Right hindlimb (tissue), 1 donor: Measurements from ENCODE around the gene B4GALT3.

Experiments
- DNase-seq: peaks from one replicate; pipeline ENCODE4 v3.0.0-alpha.2; 2018

Gene B4GALT3

DNA sequence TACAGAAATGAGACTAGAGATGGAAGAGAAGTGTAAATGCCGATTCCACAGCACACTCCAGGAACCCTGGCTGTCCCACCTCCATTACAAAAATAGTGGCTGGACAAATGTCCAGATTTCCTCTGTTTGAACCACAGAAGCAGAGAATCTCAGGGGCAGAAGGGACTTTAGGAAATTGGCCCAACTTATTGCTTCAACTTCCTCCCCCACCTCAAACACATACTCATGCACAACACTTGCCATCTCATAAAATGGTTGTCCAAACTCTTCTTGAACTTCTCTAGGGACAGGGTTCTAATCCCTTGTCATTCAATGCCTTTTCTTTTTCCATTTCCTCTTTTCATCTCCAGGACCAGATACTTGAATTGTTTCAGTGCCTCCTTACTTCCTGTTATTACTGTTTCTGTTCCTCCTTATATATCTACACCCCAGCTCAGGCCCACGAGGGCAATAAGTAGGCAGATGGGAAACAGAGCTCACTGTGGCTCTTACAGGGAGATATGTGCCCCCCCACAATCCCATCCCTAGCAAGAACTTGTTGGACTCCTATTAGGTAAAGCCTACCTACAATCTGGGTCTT lies 8.5 kb upstream of the B4GALT3 start:
- peak; percentile 24 for DNase-seq

DNA sequence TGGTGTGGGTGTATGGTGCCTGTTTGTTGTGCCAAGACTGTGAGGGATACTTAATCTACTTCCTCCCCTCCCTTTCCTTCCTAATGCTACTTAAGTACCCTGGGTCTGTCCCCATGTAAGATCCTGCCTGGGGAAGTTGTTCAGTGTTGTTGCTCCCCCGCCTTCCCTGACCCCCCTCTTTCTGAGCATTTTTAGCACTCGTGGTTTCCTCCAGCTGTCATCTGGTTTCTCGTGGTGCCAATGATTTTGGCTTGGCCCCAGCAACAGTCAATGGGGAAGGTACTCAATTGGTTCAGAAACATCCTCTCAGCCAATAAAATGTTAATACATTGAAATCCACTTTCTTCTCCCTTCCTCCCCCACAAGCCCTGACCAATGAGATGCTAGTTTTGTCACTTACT lies 8.0 kb upstream of the B4GALT3 start:
- DNase-seq = peak; percentile 73

GRCh38 chr1:161182214-161182613 lies 4.9 kb upstream of the B4GALT3 start:
- no peak for DNase-seq

DNA sequence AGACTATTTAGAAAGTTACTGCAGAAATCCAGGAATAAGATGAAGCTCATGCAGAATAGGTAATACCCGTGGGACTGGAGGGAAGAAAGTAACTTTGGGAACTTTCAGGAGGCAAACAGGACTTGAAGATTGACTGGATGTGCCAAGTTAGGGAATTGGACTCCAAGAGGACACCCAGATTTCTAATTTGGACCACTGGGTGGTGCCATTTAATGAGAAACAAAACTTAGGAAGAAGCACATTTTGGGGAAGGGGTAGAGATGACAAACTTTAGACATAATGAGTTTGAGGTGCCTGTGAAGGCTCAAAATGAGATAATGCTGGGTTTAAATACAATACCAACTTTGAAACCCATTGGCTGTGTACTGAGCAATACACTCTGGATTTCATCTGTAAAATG lies 3.3 kb upstream of the B4GALT3 start:
- no peak for DNase-seq

GRCh38 chr1:161179698-161180097 lies 2.4 kb upstream of the B4GALT3 start:
- DNase-seq = no peak

GRCh38 chr1:161177936-161178244 lies 583 bp upstream of the B4GALT3 start:
- DNase-seq = no peak

DNA sequence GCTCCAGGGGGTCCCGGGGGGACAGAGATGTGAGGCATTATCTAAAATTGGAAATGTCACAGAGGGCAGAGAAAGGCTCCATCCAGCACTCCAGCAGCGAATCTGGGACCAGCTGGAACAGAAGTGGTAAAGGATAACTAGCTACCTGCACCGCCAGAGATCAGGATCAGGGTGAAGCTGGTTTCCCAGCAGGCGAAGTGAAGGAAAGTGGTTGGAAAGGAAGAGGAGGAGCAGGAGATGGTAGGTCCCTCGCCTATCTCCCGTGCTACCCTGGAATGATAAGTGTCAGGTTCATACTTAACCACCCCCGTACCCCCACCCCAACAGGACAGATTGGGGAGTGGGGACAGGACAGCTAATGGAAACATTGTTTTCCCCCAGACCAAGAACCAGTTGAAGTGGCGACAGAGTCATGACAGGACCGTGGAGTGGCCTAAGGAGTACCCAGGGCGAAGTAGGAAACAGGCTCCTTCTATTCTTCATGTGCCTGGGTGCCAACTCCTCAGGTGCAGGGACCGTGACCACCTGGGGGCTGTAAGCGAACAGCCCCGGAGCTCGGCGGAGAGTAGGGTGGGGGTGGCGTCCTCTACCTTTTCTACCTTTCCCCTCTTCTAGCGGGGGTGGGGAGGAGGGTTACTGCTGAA lies 717 bp downstream of the B4GALT3 start:
- DNase-seq = no peak

DNA sequence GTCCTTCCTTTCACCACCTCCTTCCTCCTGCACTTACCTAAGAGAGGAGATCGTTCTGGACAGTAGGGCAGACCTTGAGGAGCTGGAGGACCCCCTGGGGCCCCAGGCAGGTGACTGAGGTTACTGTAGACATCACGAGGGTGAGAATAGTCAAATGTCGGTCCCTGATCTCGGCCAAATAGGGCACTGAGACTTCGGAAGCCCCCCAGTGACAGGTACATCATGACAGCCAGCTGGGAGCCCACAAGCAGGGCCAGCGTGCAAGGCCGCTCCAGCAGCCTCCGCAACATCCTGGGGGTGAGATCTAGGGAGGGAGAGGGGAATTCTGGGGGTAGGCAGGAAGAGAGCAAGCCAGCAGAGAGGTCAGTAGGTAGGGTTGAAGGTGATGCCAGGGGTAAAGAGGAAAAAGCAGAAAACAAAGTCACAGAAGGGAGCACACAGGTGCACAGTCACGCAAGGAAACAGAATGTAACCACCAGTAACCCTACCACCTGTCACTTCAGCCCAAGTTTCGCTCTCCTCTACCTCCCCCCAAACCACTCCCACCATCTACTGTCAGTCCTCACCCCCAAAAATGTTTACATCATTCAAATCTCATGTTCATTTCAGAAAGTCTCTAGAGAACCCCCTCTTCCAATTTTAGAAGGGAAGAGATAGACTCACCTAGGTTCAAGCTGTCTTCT lies 1.4 kb downstream of the B4GALT3 start:
- no peak for DNase-seq

GRCh38 chr1:161174911-161175310 lies 2.4 kb downstream of the B4GALT3 start:
- DNase-seq = no peak

DNA sequence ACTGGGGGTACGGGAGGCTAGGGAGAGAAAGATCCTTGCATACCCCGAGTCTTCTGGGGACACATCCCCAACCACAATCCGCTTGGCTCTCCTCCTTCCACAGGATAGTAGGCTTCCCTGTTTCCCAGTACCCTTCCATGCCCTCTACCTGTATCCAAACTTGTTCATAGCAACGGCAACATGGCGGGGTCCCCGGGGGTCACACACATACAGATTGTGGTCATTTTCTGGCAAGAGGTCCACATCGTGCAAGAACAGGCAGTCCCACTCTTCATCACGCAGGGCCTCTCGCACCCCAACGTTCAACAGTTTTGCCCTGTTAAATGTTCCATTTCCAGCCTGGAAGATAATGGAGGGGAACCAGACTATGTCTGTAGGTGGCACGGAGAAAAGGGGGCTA lies 3.6 kb downstream of the B4GALT3 start:
- DNase-seq = no peak

DNA sequence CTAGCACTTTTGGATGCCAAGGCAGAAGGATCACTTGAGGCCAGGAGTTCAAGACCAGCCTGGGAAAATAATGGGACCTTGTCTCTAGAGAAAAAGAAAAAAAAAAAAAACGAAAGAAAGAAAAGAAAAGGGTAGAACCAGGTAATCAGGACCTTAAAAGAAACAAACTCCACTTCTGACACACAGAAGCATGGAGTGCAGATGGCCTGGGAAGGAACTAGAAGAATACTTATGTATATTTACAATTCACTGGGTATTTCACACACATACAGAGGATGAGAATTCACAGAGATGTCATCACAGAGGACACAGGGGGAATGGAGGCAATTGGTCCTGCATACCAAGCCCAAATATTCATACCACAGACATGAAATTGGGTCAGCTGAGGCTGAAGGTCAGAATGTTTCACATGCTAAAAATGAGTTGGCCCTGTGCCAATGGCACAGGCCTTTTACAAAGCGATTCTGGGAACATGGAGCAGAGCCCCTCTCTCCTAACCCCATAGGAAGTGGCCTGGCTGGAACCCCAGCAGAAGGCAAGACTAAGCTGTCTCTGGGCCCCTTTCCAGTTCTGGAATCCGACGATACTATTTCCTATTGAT lies 4.4 kb downstream of the B4GALT3 start:
- peak; percentile 51 for DNase-seq

- DNase-seq = no peak
Measured at GRCh38 chr1:161172349-161172748, 5.0 kb downstream of the B4GALT3 start.

GRCh38 chr1:161171696-161172095 lies 5.6 kb downstream of the B4GALT3 start:
- DNase-seq = no peak

DNA sequence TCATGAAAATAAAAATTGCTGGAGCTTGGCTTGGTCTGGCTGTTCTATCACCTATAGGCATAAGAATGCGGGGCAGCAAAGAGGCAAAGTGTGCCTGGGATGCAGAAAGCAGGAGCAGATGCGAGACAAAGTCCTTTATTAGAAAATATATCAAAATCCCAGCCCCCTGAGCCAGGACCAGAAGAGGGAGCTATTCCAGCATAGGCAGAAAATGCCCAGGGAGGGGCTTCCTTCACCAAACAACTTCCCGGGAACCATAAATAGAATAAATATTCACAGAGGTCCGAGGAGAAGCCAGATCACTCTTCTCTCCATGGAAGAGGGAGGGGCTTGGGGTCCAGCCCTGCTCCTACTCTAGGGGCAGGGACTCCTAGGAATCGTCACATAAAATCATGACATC lies 6.1 kb downstream of the B4GALT3 start:
- no peak for DNase-seq

DNA sequence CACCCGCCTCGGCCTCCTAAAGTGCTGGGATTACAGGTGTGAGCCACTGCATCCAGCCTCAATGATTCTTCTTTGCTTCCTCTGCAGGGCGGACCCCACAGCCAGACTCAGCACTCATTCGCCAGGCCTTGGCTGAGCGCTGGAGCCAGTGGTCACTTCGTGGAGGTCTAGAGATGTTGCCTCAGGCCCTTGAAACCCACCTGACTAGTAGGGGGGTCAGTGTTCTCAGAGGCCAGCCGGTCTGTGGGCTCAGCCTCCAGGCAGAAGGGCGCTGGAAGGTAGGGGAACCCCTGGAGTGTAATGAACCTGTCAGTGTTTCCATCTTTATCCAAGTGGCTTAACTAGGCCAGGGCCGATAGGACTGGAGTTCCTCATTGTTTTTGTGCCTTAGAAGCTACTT lies 8.4 kb downstream of the B4GALT3 start:
- no peak for DNase-seq

DNA sequence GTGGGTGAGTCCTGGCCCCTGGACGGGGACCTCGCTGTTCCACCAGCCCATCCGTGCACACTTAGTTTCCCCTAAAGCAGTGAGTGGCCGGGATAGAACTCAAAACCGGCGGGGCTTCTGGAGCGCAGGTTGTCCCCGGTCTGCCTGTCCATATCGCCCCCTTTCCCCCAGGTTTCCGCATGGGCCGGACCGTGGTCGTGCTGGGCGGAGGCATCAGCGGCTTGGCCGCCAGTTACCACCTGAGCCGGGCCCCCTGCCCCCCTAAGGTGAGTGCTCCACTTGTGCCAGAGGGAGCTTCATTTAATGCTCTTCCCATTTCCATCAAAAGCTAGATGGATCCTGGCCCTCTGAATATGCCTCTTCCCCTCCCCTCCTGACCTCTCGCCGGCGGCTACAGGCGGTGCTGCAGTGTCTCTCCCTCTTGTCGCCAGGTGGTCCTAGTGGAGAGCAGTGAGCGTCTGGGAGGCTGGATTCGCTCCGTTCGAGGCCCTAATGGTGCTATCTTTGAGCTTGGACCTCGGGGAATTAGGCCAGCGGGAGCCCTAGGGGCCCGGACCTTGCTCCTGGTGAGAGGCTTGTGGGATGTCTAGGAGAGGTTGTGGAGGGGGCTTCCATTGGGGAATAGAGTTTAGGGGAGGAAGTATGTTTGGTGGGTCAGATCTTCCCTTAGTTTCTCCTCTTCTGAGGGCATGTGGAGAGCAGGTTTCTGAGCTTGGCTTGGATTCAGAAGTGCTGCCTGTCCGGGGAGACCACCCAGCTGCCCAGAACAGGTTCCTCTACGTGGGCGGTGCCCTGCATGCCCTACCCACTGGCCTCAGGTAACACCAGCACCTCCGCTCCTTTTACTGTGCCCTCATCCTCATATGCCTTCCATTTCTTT lies 10.4 kb downstream of the B4GALT3 start:
- DNase-seq = no peak

DNA sequence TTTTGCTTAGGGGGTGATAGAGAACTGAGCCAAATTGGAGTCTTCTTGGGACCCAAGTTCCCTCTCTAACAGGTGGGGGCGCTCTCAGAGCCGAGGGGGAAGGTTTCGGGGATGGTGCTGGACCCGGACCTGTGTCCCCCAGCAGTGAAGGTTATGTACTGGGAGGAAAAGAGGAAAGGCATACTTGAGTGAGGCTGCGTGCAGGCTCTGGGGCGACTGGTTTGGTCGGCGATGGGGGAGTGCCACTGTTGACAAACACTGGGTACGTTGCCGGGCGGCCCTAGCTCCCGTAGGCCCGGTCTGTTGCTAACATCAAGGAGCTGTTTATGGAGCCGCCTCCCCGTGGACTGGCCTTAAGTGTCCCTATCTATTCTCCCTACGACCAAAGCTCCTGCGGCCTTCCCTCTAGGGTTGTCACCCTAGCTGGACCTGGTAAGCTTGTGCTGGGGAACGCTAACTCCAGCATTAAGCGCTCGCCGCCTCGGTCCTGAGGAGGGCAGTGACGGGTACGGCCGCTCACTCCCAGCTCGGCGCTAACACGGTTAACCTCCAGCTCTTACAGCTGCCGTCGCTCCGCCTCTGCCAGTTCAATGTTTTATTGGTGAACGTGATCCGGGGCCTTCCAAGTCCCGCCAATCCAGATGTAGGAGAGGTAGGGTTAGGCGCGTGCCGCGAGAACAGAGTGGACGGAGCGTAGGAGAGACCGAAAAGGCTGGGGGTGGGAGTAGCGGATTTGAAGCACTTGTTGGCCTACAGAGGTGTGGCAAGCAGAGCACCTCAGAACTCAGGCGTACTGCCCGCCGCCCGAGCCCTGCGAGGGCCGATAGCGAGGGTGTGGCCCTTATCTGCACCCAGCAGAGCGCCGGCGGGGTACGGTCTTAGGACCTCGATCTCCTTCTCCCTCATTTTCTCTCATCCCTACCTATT lies 11.3 kb downstream of the B4GALT3 start, which contains the start of gene PPOX:
Gene PPOX (plus strand): TSS at position 685 of the 927 bp plus-strand sequence. CDS start 422 bp downstream, outside the sequence.
- peak; percentile 98 for DNase-seq

DNA sequence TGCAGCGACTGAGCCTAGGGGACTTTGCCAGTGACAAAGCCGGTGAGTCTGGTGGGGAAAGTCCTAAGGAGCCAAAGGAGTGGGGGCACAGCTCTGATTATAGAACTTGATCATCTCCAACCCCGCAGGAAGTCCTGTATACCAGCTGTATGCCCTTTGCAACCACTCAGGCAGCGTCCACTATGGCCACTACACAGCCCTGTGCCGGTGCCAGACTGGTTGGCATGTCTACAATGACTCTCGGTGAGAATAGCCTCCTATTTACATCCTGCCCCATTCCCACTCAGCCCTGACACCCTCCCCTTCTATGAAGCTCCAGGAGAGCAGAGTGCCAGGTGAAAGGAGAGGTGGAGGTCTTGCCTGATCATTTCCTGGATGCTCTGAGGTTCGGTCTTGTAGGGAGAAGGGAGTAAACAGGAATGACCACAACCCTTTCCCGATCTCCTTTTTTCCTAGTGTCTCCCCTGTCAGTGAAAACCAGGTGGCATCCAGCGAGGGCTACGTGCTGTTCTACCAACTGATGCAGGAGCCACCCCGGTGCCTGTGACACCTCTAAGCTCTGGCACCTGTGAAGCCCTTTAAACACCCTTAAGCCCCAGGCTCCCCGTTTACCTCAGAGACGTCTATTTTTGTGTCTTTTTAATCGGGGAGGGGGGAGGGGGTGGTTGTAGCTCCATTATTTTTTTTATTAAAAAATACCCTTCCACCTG lies 12.3 kb downstream of the B4GALT3 start:
- no peak for DNase-seq

DNA sequence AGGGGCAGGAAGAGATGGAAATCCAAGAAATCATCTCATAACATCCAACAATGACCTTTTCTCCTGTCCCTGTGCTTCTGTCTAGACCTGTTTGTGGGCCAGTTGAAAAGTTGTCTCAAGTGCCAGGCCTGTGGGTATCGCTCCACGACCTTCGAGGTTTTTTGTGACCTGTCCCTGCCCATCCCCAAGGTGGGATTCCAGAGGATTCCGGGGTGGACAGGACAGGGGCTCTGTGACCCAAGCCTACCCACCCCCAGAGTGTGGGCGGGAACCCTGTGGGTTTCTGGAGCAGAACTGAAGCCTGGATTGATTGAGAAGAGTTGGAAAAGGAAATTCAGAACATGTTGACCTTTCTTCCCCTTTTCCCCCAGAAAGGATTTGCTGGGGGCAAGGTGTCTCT lies 13.5 kb downstream of the B4GALT3 start:
- DNase-seq = no peak

- no peak for DNase-seq
Measured at GRCh38 chr1:161162806-161163205, 14.5 kb downstream of the B4GALT3 start.

GRCh38 chr1:161162052-161162451 lies 15.3 kb downstream of the B4GALT3 start:
- DNase-seq = no peak
